ENCODE data around the gene NUTM1.
"Not testable (repeated sequence)": the region's sequence is repeated elsewhere in the genome, so short reads cannot be mapped to it uniquely, and the experiment has no call there.

Gene NUTM1

GRCh38 chr15:34337557-34338306 is 5.4 kb upstream of the NUTM1 start, which contains the start of gene SLC12A6:
Gene SLC12A6 (minus strand): TSS chr15:34337781. CDS start chr15:34336680, 1,101 bp downstream.
- DNase-seq = no peak

DNA sequence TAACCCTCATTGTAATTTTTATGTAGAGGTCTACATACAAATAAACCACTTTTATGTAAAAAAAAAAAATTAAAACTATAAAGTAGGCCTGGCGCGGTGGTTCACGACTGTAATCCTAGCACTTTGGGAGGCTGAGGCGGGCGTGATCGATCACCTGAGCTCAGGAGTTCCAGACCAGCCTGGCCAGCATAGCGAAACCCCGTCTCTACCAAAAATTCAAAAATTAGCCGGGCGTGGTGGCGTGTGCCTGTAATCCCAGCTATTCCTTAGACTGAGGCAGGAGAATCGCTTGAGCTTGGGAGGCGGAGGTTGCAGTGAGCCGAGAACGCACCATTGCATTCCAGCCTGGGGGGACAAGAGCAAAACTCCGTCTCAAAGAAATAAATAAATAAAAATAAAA is 4.8 kb upstream of the NUTM1 start:
- DNase-seq = no peak

- DNase-seq = no peak
These were observed 3.2 kb upstream of the NUTM1 start for GRCh38 chr15:34339946-34340345.

GRCh38 chr15:34341381-34342212 is 1.5 kb upstream of the NUTM1 start:
- DNase-seq = no peak

- not testable (repeated sequence) for DNase-seq
These were observed 840 bp upstream of the NUTM1 start for GRCh38 chr15:34342213-34342736.

GRCh38 chr15:34347951-34348638 is 5.0 kb downstream of the NUTM1 start:
- DNase-seq = no peak

GRCh38 chr15:34348735-34349300 is 5.7 kb downstream of the NUTM1 start:
- no peak for DNase-seq

- no peak for DNase-seq
These were observed 6.7 kb downstream of the NUTM1 start for GRCh38 chr15:34349769-34350168.

DNA sequence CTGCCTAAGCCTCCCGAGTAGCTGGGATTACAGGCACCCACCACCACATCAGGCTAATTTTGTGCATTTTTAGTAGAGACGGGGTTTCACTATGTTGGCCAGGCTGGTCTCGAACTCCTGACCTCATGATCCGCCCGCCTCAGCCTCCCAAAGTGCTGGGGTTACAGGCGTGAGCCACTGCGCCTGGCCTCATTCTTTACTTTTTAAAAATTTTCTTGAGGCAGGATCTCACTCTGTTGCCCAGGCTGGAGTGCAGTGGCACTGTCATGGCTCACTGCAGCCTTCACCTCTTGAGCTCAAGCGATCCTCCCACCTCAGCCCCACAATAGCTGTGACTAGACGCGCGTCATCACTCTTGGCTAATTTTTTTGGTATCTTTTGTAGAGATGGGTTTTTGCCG is 9.9 kb downstream of the NUTM1 start:
- DNase-seq = not testable (repeated sequence)

GRCh38 chr15:34353627-34354026 is 10.5 kb downstream of the NUTM1 start:
- DNase-seq = no peak

- no peak for DNase-seq
These were observed 11.2 kb downstream of the NUTM1 start for GRCh38 chr15:34354286-34354685.

- DNase-seq = no peak
These were observed 12.1 kb downstream of the NUTM1 start for GRCh38 chr15:34355241-34355640.

DNA sequence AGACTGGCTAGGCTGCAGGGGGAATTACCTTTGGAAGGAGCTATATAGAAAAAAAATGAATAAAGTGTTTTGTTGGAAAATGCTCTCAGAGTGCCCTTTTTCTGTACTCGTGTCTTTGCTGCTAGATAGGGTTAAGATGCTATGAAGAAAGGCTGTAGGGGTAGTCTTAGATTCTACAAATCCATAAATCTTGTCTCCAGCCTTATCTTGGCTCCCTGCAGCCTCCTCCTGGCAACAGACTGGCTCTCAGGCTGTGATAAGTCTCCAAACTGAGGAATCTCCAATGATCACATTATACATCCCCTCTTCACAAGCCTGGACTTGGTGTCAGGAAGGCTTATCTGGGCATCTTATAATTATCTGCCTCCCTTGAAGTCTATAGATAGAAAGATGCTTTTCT is 14.5 kb downstream of the NUTM1 start:
- no peak for DNase-seq

- DNase-seq = no peak
These were observed 15.3 kb downstream of the NUTM1 start for GRCh38 chr15:34358367-34358766.

- no peak for DNase-seq
These were observed 15.8 kb downstream of the NUTM1 start for GRCh38 chr15:34358948-34359347.

GRCh38 chr15:34359416-34359815 is 16.3 kb downstream of the NUTM1 start:
- DNase-seq = no peak

- no peak for DNase-seq
These were observed 17.2 kb downstream of the NUTM1 start for GRCh38 chr15:34360298-34360697.

- DNase-seq = no peak
These were observed 18.2 kb downstream of the NUTM1 start for GRCh38 chr15:34361278-34361677.

DNA sequence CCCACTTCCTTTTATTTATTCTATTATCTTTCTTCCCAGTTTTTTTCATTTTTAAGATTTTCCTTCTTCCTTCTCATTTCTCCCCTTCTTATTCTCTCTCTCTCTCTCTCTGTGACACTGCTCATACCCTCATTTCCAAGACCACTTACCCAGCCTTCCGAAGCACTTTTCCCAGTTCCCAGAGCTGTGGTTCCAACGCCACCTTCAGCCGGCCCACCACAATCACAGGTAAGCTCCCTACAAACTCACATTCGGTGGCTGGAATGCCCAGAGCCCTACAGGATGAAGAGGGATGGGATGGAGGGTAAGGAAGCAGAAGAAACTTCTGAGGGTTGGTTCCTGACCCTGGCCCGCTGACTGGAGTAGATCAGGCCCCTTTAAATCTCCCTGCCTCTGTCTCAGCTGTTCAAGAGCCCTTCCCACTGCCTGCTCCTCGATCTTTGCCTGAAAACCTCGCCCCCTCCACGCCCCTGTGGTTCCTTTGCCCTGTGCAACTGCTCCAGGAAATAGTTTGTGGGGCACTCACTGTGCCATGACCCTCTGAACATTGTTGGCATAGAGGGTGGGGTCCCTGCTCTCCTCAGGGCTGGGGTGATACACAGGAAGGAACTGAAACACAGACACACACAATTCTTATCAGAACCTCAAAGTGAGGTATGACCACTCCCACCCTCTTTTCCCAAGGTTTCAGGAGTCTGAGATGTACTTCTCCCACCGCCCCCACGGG is 19.1 kb downstream of the NUTM1 start:
- no peak for DNase-seq

DNA sequence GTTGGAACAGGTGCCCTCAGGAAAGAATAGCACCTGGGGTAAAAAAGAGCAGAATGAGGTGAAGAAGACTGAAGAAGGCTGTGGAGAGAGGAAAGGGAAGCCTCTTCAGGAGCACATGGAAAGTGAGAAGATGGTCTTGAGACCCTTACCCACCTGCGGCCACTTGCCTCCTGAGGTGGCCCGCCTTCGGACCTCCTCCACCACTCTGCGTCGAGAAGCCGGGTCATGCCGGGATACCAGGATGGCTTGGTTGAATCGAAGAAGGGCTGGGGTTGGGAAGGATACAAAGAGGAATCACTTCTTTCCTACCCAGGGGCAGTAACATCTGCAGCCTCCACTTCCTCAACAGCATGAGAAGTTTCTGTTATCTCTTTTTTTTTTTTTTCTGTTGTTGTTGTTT is 20.9 kb downstream of the NUTM1 start:
- DNase-seq = no peak

DNA sequence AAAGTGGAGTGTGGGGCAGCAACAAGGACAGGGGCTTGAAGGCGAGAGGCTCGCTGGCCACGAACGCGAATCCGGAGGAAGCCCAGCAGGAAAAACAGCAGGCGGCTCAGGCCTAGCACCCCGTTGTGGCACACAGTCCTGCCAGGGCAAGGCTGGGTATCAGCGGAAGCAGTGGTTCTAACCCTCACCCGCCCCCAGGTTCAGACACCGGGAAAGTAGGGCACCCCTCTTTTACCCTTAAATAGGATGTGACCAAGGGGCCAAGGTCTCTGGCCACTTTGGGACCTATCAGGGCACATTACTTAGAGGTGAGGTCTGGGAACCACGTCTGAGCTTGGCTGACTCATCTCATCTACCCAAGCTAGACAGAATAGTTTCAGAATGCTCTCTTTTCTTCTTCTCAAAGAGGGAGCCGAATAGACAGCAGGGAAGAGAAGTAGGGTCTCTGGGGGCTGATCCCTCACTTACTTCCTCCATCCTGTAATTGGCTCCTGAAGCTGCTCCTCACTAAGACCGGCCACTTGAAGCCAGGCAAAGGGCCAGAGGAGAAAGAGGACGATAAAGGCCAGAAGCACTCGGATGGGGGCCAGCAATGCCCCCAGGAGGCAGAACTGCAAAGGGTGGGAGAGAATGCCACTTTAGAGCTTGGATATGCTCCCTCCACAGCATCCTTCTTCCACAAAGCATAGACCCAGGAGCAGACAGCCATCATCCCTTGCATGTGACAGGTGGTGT is 22.1 kb downstream of the NUTM1 start:
- no peak for DNase-seq

GRCh38 chr15:34365836-34366235 is 22.7 kb downstream of the NUTM1 start:
- no peak for DNase-seq
